GM12878 (cell line): ENCODE measurements around the gene STK11. TPM values are rescaled to one million over a fixed set of nuclear protein-coding genes. Genes with fewer than 3 reads are reported as not detected.

Experiments
- CBFB ChIP-seq: IDR thresholded peaks from 2 replicates; pipeline ENCODE4 v1.6.1; 2016; ENCODE audit warnings: antibody characterized with exemption, low read depth
- FOS ChIP-seq: IDR thresholded peaks from 3 replicates; pipeline ENCODE4 v1.6.1; 2011; ENCODE audit warnings: borderline replicate concordance; ENCODE audit not compliant: insufficient read length; ENCODE audit errors: extremely low read depth
- IKZF2 ChIP-seq, 2 experiments: fragments of 450-650 bp; IDR thresholded peaks; 2 replicates each; pipeline ENCODE4 v1.6.1; 2017; ENCODE audit warnings: mild to moderate bottlenecking in 2 of 2, moderate library complexity in 2 of 2
- IRF3 ChIP-seq: fragments of 450-650 bp; IDR thresholded peaks from 2 replicates; pipeline ENCODE4 v1.6.1; 2014; ENCODE audit warnings: mild to moderate bottlenecking
- KAT2A ChIP-seq: conservative IDR thresholded peaks from 2 replicates; pipeline ENCODE4 v1.6.1; 2011; ENCODE audit warnings: low read depth, low read length; ENCODE audit not compliant: control insufficient read depth
- POLR2AphosphoS5 ChIP-seq: IDR thresholded peaks from 2 replicates; pipeline ENCODE4 v1.6.1; 2011; ENCODE audit warnings: mild to moderate bottlenecking, low read length, inconsistent platforms
- POU2F2 ChIP-seq: IDR thresholded peaks from 3 replicates; pipeline ENCODE4 v1.6.1; 2011; ENCODE audit warnings: low read depth, mild to moderate bottlenecking, low read length, borderline replicate concordance
- SMC3 ChIP-seq: IDR thresholded peaks from 2 replicates; pipeline ENCODE4 v1.6.1; 2011; ENCODE audit warnings: low read length, improper control_type of control experiment, borderline replicate concordance
- SRF ChIP-seq, 2 experiments: IDR thresholded peaks; 2 replicates each; pipeline ENCODE4 v1.6.1; 2011; ENCODE audit warnings: low read depth in 2 of 2, low read length in 2 of 2, mild to moderate bottlenecking in 1 of 2, moderate library complexity in 1 of 2
- STAT3 ChIP-seq: IDR thresholded peaks from 2 replicates; pipeline ENCODE4 v1.6.1; 2011; ENCODE audit warnings: low read depth, low read length, improper control_type of control experiment
- ZNF274 ChIP-seq: IDR thresholded peaks from one replicate; pipeline ENCODE4 v1.8.0; 2011; ENCODE audit not compliant: insufficient read length, insufficient read depth
- ZNF384 ChIP-seq: IDR thresholded peaks from 2 replicates; pipeline ENCODE4 v1.6.1; 2012; ENCODE audit warnings: low read depth, mild to moderate bottlenecking, low read length, improper control_type of control experiment, borderline replicate concordance
- polyA plus RNA-seq, 11 experiments: library from polyadenylated mRNA; depleted of rRNA in 4 of 11; unstranded in 6 of 11; stranded (reverse) in 5 of 11; fragments of >200 nt; fragmentation: Nextera tagmentation in 4 of 11; fragmentation: Illumina TruSeq in 1 of 11; extraction: Ambion mirVana in 4 of 11; extraction: Trizol in 1 of 11; gene quantifications; 1 replicate in 1 of 11; 2 replicates in 10 of 11; pipeline versions ENCODE4 v1.2.1 to v1.2.3, GENCODE V29; 2011 to 2016; ENCODE audit warnings: inconsistent platforms in 2 of 11, missing spikeins in 2 of 11, low read depth in 1 of 11
- total RNA-seq, 4 experiments: library from RNA; depleted of rRNA in 3 of 4; stranded (reverse); fragments of >200 nt in 3 of 4; fragmentation: Illumina TruSeq in 1 of 4; extraction: Trizol in 1 of 4; gene quantifications; 2 replicates each; pipeline versions ENCODE4 v1.2.1 to v1.2.3, GENCODE V29; 2013 to 2021
- TF ChIP-seq, protein P1 (sequence below): IDR thresholded peaks from 2 replicates; pipeline ENCODE4 v1.6.1; 2012; ENCODE audit warnings: low read depth, low read length, improper control_type of control experiment
- TF ChIP-seq, protein P2 (sequence below): fragments of 450-650 bp; formaldehyde crosslinking; IDR thresholded peaks from 2 replicates; pipeline ENCODE4 v1.4.0; 2020; ENCODE audit warnings: mild to moderate bottlenecking, moderate library complexity
- TF ChIP-seq, protein P3 (sequence below): fragments of 450-650 bp; IDR thresholded peaks from 2 replicates; pipeline ENCODE4 v1.6.1; 2017; ENCODE audit warnings: mild to moderate bottlenecking, moderate library complexity
- TF ChIP-seq, protein P4 (sequence below): fragments of 450-650 bp; IDR thresholded peaks from 2 replicates; pipeline ENCODE4 v1.6.1; 2017; ENCODE audit warnings: mild to moderate bottlenecking

The STK11 gene
- total and polyA plus RNA-seq, 10 of the 15 experiments (the other 5 are each of a cell fraction or from before 2014, with no cell fraction given): 0.33 to 71.0 (median 23.8) TPM

- TF ChIP-seq, protein P1, sequence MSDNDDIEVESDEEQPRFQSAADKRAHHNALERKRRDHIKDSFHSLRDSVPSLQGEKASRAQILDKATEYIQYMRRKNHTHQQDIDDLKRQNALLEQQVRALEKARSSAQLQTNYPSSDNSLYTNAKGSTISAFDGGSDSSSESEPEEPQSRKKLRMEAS: peak; percentile 24; the same call in 1 of the 2 replicates
- TF ChIP-seq POU2F2: peak; percentile 71; the same call in 2 of the 3 replicates
- peak; percentile 95 for TF ChIP-seq POLR2AphosphoS5
- peak; percentile 52 to 59; a peak in 3 of 4 replicates for TF ChIP-seq IKZF2 (IDR thresholded peaks at IDR 0.05)
- TF ChIP-seq ZNF274: no peak
- TF ChIP-seq, protein P2, sequence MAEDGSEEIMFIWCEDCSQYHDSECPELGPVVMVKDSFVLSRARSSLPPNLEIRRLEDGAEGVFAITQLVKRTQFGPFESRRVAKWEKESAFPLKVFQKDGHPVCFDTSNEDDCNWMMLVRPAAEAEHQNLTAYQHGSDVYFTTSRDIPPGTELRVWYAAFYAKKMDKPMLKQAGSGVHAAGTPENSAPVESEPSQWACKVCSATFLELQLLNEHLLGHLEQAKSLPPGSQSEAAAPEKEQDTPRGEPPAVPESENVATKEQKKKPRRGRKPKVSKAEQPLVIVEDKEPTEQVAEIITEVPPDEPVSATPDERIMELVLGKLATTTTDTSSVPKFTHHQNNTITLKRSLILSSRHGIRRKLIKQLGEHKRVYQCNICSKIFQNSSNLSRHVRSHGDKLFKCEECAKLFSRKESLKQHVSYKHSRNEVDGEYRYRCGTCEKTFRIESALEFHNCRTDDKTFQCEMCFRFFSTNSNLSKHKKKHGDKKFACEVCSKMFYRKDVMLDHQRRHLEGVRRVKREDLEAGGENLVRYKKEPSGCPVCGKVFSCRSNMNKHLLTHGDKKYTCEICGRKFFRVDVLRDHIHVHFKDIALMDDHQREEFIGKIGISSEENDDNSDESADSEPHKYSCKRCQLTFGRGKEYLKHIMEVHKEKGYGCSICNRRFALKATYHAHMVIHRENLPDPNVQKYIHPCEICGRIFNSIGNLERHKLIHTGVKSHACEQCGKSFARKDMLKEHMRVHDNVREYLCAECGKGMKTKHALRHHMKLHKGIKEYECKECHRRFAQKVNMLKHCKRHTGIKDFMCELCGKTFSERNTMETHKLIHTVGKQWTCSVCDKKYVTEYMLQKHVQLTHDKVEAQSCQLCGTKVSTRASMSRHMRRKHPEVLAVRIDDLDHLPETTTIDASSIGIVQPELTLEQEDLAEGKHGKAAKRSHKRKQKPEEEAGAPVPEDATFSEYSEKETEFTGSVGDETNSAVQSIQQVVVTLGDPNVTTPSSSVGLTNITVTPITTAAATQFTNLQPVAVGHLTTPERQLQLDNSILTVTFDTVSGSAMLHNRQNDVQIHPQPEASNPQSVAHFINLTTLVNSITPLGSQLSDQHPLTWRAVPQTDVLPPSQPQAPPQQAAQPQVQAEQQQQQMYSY (CRISPR knock-in tag): 0 out of 2 replicates have a peak, but pooled peaks have one; percentile 5
- TF ChIP-seq SMC3: no peak; the same call in 1 of the 2 replicates
- TF ChIP-seq CBFB: 0 out of 2 replicates have a peak, but pooled peaks have one; percentile 20
- no peak for TF ChIP-seq FOS
- TF ChIP-seq IRF3: no peak
- TF ChIP-seq STAT3: no peak
- TF ChIP-seq, protein P3, sequence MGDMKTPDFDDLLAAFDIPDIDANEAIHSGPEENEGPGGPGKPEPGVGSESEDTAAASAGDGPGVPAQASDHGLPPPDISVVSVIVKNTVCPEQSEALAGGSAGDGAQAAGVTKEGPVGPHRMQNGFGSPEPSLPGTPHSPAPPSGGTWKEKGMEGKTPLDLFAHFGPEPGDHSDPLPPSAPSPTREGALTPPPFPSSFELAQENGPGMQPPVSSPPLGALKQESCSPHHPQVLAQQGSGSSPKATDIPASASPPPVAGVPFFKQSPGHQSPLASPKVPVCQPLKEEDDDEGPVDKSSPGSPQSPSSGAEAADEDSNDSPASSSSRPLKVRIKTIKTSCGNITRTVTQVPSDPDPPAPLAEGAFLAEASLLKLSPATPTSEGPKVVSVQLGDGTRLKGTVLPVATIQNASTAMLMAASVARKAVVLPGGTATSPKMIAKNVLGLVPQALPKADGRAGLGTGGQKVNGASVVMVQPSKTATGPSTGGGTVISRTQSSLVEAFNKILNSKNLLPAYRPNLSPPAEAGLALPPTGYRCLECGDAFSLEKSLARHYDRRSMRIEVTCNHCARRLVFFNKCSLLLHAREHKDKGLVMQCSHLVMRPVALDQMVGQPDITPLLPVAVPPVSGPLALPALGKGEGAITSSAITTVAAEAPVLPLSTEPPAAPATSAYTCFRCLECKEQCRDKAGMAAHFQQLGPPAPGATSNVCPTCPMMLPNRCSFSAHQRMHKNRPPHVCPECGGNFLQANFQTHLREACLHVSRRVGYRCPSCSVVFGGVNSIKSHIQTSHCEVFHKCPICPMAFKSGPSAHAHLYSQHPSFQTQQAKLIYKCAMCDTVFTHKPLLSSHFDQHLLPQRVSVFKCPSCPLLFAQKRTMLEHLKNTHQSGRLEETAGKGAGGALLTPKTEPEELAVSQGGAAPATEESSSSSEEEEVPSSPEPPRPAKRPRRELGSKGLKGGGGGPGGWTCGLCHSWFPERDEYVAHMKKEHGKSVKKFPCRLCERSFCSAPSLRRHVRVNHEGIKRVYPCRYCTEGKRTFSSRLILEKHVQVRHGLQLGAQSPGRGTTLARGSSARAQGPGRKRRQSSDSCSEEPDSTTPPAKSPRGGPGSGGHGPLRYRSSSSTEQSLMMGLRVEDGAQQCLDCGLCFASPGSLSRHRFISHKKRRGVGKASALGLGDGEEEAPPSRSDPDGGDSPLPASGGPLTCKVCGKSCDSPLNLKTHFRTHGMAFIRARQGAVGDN: peak; percentile 92
- TF ChIP-seq KAT2A: no peak
- TF ChIP-seq SRF (IDR thresholded peaks at IDR 0.05; ENCODE audit: low read depth in 2 of 2, low read length in 2 of 2): no peak
- no peak for TF ChIP-seq ZNF384
- TF ChIP-seq, protein P4, sequence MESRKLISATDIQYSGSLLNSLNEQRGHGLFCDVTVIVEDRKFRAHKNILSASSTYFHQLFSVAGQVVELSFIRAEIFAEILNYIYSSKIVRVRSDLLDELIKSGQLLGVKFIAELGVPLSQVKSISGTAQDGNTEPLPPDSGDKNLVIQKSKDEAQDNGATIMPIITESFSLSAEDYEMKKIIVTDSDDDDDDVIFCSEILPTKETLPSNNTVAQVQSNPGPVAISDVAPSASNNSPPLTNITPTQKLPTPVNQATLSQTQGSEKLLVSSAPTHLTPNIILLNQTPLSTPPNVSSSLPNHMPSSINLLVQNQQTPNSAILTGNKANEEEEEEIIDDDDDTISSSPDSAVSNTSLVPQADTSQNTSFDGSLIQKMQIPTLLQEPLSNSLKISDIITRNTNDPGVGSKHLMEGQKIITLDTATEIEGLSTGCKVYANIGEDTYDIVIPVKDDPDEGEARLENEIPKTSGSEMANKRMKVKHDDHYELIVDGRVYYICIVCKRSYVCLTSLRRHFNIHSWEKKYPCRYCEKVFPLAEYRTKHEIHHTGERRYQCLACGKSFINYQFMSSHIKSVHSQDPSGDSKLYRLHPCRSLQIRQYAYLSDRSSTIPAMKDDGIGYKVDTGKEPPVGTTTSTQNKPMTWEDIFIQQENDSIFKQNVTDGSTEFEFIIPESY: no peak
Measured at GRCh38 chr19:1259206-1259875, 53.8 kb downstream of the STK11 start (continued).
